GM10266 (cell line): Measurements from ENCODE around the gene TMEM63C.

Experiments
- DNase-seq: peaks from one replicate; pipeline ENCODE4 v3.0.0; 2012; ENCODE audit errors: extremely low spot score
- TF ChIP-seq, protein P1 (sequence below): IDR thresholded peaks from 2 replicates; pipeline ENCODE4 v1.5.1; 2012; ENCODE audit warnings: mild to moderate bottlenecking, low read depth; ENCODE audit not compliant: control insufficient read depth, insufficient read depth; ENCODE audit errors: missing control alignments

The TMEM63C gene

GRCh38 chr14:77189479-77189878, 7.9 kb downstream of the TMEM63C start:
- TF ChIP-seq, protein P1, sequence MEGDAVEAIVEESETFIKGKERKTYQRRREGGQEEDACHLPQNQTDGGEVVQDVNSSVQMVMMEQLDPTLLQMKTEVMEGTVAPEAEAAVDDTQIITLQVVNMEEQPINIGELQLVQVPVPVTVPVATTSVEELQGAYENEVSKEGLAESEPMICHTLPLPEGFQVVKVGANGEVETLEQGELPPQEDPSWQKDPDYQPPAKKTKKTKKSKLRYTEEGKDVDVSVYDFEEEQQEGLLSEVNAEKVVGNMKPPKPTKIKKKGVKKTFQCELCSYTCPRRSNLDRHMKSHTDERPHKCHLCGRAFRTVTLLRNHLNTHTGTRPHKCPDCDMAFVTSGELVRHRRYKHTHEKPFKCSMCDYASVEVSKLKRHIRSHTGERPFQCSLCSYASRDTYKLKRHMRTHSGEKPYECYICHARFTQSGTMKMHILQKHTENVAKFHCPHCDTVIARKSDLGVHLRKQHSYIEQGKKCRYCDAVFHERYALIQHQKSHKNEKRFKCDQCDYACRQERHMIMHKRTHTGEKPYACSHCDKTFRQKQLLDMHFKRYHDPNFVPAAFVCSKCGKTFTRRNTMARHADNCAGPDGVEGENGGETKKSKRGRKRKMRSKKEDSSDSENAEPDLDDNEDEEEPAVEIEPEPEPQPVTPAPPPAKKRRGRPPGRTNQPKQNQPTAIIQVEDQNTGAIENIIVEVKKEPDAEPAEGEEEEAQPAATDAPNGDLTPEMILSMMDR: no peak
- DNase-seq: no peak

DNA sequence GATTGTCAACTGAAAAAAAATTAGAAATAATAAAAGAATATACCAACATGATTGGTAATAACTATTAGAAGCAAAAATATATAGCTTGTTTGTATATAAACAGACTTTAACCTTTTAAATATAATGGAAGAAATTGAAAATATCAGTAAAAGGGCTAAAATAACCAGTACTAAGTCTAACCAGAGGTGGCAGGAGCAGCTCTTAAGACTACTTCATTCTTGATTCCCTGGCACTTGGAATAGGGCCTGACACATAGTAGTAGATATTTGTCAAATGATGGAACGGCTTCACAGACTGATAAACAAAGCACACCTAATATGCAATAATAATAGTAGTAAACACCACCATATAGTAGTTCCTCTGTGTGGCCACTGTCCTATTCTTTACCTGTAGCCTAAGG, 9.4 kb downstream of the TMEM63C start:
- TF ChIP-seq, protein P1: no peak
- DNase-seq: no peak

GRCh38 chr14:77194706-77195105, 13.1 kb downstream of the TMEM63C start:
- no peak for DNase-seq
- TF ChIP-seq, protein P1: no peak

DNA sequence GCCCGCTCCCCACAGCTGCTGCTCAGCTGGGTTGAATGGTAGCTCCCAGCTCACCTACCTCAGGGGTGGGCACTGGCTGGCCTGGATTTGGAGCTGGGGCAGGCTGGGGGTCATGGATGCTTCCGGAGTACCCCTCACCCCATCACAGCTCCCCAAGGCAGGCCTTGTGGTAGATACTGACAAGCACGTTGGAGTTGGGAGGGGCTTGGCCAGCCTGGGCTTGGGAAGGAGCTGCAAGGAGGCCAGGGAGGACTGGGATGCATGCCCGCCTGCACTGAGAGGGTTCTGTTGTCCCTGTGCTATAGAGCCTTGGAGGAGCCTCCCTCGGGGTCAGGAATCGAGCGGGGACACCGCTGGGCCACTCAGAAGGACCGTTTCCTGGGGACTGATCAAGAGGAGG, 14.2 kb downstream of the TMEM63C start:
- TF ChIP-seq, protein P1: no peak
- no peak for DNase-seq

- TF ChIP-seq, protein P1: no peak
- no peak for DNase-seq
Observed at GRCh38 chr14:77197988-77198387, 16.4 kb downstream of the TMEM63C start.

GRCh38 chr14:77198561-77198960, 17.0 kb downstream of the TMEM63C start:
- no peak for DNase-seq
- TF ChIP-seq, protein P1: no peak

- TF ChIP-seq, protein P1: no peak
- DNase-seq: no peak
Observed at GRCh38 chr14:77199590-77199989, 18.0 kb downstream of the TMEM63C start.
